ENCODE data around the gene BMI1. TPM values are rescaled to one million over a fixed set of nuclear protein-coding genes. Genes with fewer than 3 reads are reported as not detected.

Gene BMI1
- total RNA-seq, 1 donor from 2014 or later: 62.1 TPM

DNA sequence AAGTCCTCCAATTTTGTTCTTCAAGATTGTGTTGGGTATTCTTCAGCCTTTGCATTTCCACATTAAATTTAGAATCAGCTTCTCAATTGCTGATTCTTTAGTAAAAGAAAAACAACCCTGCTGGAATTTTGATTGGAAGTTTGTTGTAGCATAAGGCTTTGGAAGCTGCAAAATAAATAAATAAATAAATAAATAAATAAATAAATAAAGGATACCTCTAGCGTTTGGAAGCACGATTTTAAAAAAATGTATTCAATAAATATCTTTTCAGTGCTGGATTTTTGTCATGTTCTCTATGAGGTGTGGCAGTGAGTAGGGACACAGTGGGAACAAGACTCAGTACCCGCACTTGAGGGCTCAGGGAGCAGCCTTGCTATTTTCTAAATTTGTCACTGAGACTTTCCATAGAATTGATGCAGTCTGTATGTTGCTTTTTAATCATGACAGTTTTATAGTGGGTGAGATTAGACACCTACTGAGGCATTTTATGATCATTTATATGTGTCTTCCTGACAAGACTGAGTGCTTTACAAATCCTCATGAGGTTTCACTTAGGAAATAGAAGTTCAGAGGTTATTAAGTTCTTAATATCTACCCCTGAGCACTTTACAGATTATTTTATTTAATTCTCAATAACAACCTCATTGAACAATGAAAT is 27.0 kb upstream of the BMI1 start:
- no peak overlapping the region for H3K27ac Mint-ChIP-seq

GRCh38 chr10:22294694-22295093 is 26.2 kb upstream of the BMI1 start:
- Mint-ChIP-seq H3K27me3 (peaks cover 11% of the 10 kb centered on the region), H3K27ac (no peak overlapping the region), H3K36me3 (ENCODE audit: insufficient read depth) (no peaks in the 10 kb centered on the region), H3K4me1 (ENCODE audit: low read depth) (no peaks in the 10 kb centered on the region), H3K9me3 (ENCODE audit: low read depth) (no peaks in the 10 kb centered on the region), H3K4me3 (ENCODE audit: low read depth) (no peak overlapping the region)
- no peak for TF ChIP-seq CTCF (IDR thresholded peaks at IDR 0.05; ENCODE audit: unreplicated experiment)
- no peak for DNase-seq (ENCODE audit: low spot score, unreplicated experiment)

More for the DNA sequence above, 27.0 kb upstream of the BMI1 start:
- DNase-seq (ENCODE audit: low spot score, unreplicated experiment): no peak
- H3K36me3 Mint-ChIP-seq (ENCODE audit: insufficient read depth): no peaks in the 10 kb centered on the region
- no peak overlapping the region for H3K4me3 Mint-ChIP-seq (ENCODE audit: low read depth)
- H3K27me3 Mint-ChIP-seq: peaks cover 11% of the 10 kb centered on the region
- no peaks in the 10 kb centered on the region for H3K9me3 Mint-ChIP-seq (ENCODE audit: low read depth)
- no peaks in the 10 kb centered on the region for H3K4me1 Mint-ChIP-seq (ENCODE audit: low read depth)
- no peak for TF ChIP-seq CTCF (IDR thresholded peaks at IDR 0.05; ENCODE audit: unreplicated experiment)

DNA sequence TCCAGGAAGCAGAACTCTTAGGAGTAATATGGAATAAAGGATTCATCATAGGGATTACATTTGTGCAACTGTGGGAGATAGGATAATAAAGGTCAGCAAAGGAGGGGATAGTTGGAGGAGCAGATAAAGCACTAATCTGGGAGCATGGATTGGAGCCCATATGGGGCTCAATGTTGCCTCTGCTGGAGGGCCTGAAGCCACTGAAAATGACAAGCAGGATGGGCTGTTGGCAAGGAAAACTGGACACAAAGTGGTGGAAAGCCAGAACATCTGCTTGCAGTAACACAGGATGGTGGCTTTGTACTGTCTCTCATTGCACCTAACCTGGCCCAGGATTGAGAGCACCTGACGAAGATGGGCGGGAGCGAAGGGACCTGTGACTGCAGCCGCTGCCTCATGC is 19.7 kb upstream of the BMI1 start:
- Mint-ChIP-seq H3K4me3 (ENCODE audit: low read depth) (no peak overlapping the region), H3K36me3 (ENCODE audit: insufficient read depth) (no peaks in the 10 kb centered on the region), H3K27ac (no peak overlapping the region), H3K27me3 (peaks cover 11% of the 10 kb centered on the region), H3K9me3 (ENCODE audit: low read depth) (peaks cover 2% of the 10 kb centered on the region), H3K4me1 (ENCODE audit: low read depth) (no peaks in the 10 kb centered on the region)
- no peak for TF ChIP-seq CTCF (IDR thresholded peaks at IDR 0.05; ENCODE audit: unreplicated experiment)
- DNase-seq (ENCODE audit: low spot score, unreplicated experiment): no peak

- Mint-ChIP-seq H3K36me3 (ENCODE audit: insufficient read depth) (no peaks in the 10 kb centered on the region), H3K27me3 (peaks cover 4% of the 10 kb centered on the region), H3K4me3 (ENCODE audit: low read depth) (no peak overlapping the region), H3K9me3 (ENCODE audit: low read depth) (peaks cover 2% of the 10 kb centered on the region), H3K4me1 (ENCODE audit: low read depth) (no peaks in the 10 kb centered on the region), H3K27ac (no peak overlapping the region)
- TF ChIP-seq CTCF (IDR thresholded peaks at IDR 0.05; ENCODE audit: unreplicated experiment): no peak
- DNase-seq (ENCODE audit: low spot score, unreplicated experiment): no peak
Observed at GRCh38 chr10:22303461-22303860, 17.4 kb upstream of the BMI1 start.

GRCh38 chr10:22305721-22306120 is 15.2 kb upstream of the BMI1 start:
- Mint-ChIP-seq H3K36me3 (ENCODE audit: insufficient read depth) (no peaks in the 10 kb centered on the region), H3K4me1 (ENCODE audit: low read depth) (no peaks in the 10 kb centered on the region), H3K9me3 (ENCODE audit: low read depth) (peaks cover 2% of the 10 kb centered on the region), H3K27me3 (peaks cover 6% of the 10 kb centered on the region), H3K27ac (no peak overlapping the region), H3K4me3 (ENCODE audit: low read depth) (no peak overlapping the region)
- no peak for DNase-seq (ENCODE audit: low spot score, unreplicated experiment)
- no peak for TF ChIP-seq CTCF (IDR thresholded peaks at IDR 0.05; ENCODE audit: unreplicated experiment)
